ENCODE results near the gene PSMG3. TPM values are rescaled to one million over a fixed set of nuclear protein-coding genes. Genes with fewer than 3 reads are reported as not detected.

The PSMG3 gene
- total and polyA plus RNA-seq, 2 of the 8 experiments (the other 6 are each of a cell fraction or from before 2014, with no cell fraction given) = 30.2 to 62.0 TPM

- Histone ChIP-seq H3K4me2 (ENCODE audit: insufficient read depth in 1 of 2, low read depth in 2 of 2, low read length in 2 of 2) (no peak overlapping the region), H3K14ac (ENCODE audit: insufficient read length) (no peak overlapping the region), H3K18ac (ENCODE audit: extremely low read depth, low read length) (no peak overlapping the region), H3K23me2 (ENCODE audit: low read depth, low read length) (peaks cover 5% of the 10 kb centered on the region; the same call in 1 of the 2 replicates), H2BK120ac (replicated peaks; ENCODE audit: low read depth, low read length) (no peak overlapping the region), H3K79me2 (ENCODE audit: control insufficient read depth in 1 of 2, insufficient read depth in 2 of 2, low read length in 2 of 2) (no peaks in the 10 kb centered on the region), H3K27me3 (replicated peaks in 1 of 4; ENCODE audit: control insufficient read depth in 3 of 4, extremely low read depth in 1 of 4, insufficient read depth in 3 of 4, low read length in 3 of 4) (no peaks in the 10 kb centered on the region), H4K20me1 (replicated peaks in 1 of 2; ENCODE audit: control insufficient read depth in 1 of 2, insufficient read depth in 2 of 2, low read length in 2 of 2) (peaks cover 0 to 3% of the 10 kb centered on the region in 2 experiments), H2AK5ac (ENCODE audit: low read depth, low read length) (no peak overlapping the region), H4K91ac (replicated peaks; ENCODE audit: insufficient read length, low read length) (no peak overlapping the region), H3K4me3 (ENCODE audit: extremely low read depth in 1 of 4, insufficient read depth in 2 of 4, low read depth in 3 of 4, low read length in 4 of 4) (no peak overlapping the region), H3K4me1 (replicated peaks in 1 of 4; ENCODE audit: control insufficient read depth in 3 of 4, insufficient read depth in 4 of 4, low read length in 3 of 4) (no peaks in the 10 kb centered on the region), H2BK20ac (ENCODE audit: low read length) (no peak overlapping the region), H3K23ac (ENCODE audit: insufficient read length) (no peak overlapping the region), H4K8ac (ENCODE audit: extremely low read depth, insufficient read depth, low read length) (no peak overlapping the region), H2AFZ (ENCODE audit: low read length) (no peak overlapping the region), H3K9ac (replicated peaks in 1 of 4; ENCODE audit: extremely low read depth in 1 of 4, low read depth in 3 of 4, low read length in 3 of 4) (no peak overlapping the region), H3K27ac (ENCODE audit: low read depth, low read length) (no peak overlapping the region), H3K56ac (replicated peaks; ENCODE audit: insufficient read length, low read depth, low read length) (no peak overlapping the region), H3K9me3 (ENCODE audit: insufficient read depth in 2 of 2, low read depth in 1 of 2, low read length in 1 of 2) (no peaks in the 10 kb centered on the region), H2BK15ac (ENCODE audit: low read length) (0 out of 2 replicates have a peak overlapping the region, but pooled peaks have one; percentile 46), H3K79me1 (ENCODE audit: low read depth, low read length) (no peaks in the 10 kb centered on the region), H2BK12ac (ENCODE audit: low read depth, low read length) (no peak overlapping the region), H4K5ac (ENCODE audit: insufficient read length, low read depth, low read length) (no peak overlapping the region), H3K4ac (replicated peaks; ENCODE audit: insufficient read length, low read depth, low read length) (no peak overlapping the region), H3K36me3 (ENCODE audit: control insufficient read depth in 2 of 4, insufficient read depth in 4 of 4, low read length in 3 of 4) (no peaks in the 10 kb centered on the region), H2BK5ac (ENCODE audit: low read depth, low read length) (no peak overlapping the region)
- DNase-seq (ENCODE audit: low read depth in 1 of 2, low spot score in 2 of 2) (no peak), FAIRE-seq (no peak)
- POLR2A ChIA-PET (ENCODE audit: partially characterized antibody) = interaction anchor here (0.8 to 1.1 kb wide), 2 partner anchors 10 to 19 kb away, joined by 3 to 4 read pairs; no protein-coding TSS in a partner anchor
- CTCF ChIA-PET (ENCODE audit: partially characterized antibody) = interaction anchor here (0.6 to 2.6 kb wide), 6 partner anchors 9 to 284 kb away, joined by 3 to 7 read pairs (median 4); no protein-coding TSS in a partner anchor
- WGBS, 2 experiments (ENCODE audit: extremely low coverage in 1 of 2, insufficient coverage in 1 of 2, insufficient read length in 1 of 2, insufficient replicate concordance in 2 of 2, low coverage in 1 of 2, low lambda C conversion rate in 2 of 2, missing lambda C conversion rate in 1 of 2) = 89% methylated on average over 25 of the region's 29 CpGs; no CpG with 5 or more reads in 1 of the 2 experiments
- no peak for TF ChIP-seq MAFK (IDR thresholded peaks at IDR 0.05; ENCODE audit: low read depth, low read length)
- TF ChIP-seq BACH1 (IDR thresholded peaks at IDR 0.05; ENCODE audit: low read length) = no peak
- no peak for TF ChIP-seq PHF8 (conservative IDR thresholded peaks at IDR 0.05; ENCODE audit: low read depth, low read length)
- no peak for TF ChIP-seq KDM4A (IDR thresholded peaks at IDR 0.05; ENCODE audit: low read depth, low read length, severe bottlenecking)
- no peak for TF ChIP-seq POLR2AphosphoS5 (IDR thresholded peaks at IDR 0.05; ENCODE audit: low read depth, low read length)
- no peak for TF ChIP-seq TCF12 (IDR thresholded peaks at IDR 0.05; ENCODE audit: low read depth, low read length)
- TF ChIP-seq JUN (IDR thresholded peaks at IDR 0.05; ENCODE audit: low read depth, low read length) = no peak
- no peak for TF ChIP-seq YY1 (IDR thresholded peaks at IDR 0.05; ENCODE audit: low read depth, low read length)
- TF ChIP-seq SUZ12 (IDR thresholded peaks at IDR 0.05; ENCODE audit: low read length) = no peak
- TF ChIP-seq TAF1 (IDR thresholded peaks at IDR 0.05; ENCODE audit: low read depth, low read length) = no peak
- no peak for TF ChIP-seq SAP30 (IDR thresholded peaks at IDR 0.05; ENCODE audit: insufficient read depth, insufficient replicate concordance, low read length)
- no peak for TF ChIP-seq POLR2A (IDR thresholded peaks at IDR 0.05; ENCODE audit: control extremely low read depth in 1 of 2, low read depth in 2 of 2, low read length in 2 of 2)
- TF ChIP-seq SIRT6 (IDR thresholded peaks at IDR 0.05; ENCODE audit: low read length) = no peak
- TF ChIP-seq EP300 (IDR thresholded peaks at IDR 0.05; ENCODE audit: borderline replicate concordance in 1 of 2, low read depth in 2 of 2, low read length in 2 of 2) = no peak
Measured at GRCh38 chr7:1599640-1600395, 30.0 kb upstream of the PSMG3 start.
